ENCODE results near the gene RWDD1.

Gene RWDD1

DNA sequence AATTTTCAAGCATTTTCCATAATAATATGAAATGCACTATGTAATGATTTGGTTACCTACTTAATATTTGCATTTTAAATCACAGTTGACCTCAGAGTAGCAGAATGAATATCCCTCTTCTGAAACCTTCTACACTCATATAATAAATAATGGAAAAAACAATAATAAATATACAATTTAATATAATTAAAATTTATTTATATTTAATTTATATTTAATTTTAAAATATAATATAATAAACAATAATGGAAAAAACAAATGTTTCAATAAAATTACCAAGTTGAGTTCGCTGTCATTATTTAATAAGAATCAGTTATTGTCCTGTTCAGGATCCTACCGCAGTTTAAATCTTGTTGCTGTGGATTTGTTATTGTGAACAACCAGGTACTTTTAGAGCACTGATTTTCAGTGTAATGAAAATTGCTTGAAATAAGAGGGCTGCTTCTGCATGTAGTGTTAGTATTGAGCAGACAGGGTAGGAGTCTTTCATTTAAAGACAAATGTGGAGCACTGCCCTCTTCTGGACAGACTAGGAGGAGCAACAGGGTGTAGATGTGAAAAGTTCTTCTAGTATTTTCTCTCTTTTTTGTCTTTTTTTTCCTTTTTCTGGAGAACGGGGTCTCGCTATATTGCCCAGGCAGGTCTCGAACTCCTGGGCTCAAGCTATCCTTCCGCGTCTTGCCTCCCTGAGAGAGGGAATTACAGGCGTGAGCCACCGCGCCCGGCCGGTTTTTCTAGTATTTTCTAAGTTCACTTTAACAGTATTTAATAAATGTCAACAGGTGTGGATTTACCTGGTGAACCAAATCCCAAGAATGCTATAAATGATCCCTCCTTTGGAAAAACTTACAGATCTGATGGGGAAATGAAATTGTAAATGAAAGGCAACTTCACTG lies 39.4 kb upstream of the RWDD1 start:
- H4K20me1 ChIP-seq (ENCODE audit: insufficient read depth, low read length): no peaks in the 10 kb centered on the region
- H3K4me1 ChIP-seq (ENCODE audit: low read length): peaks cover 38% of the 10 kb centered on the region
- no peaks in the 10 kb centered on the region for H3K27me3 ChIP-seq (ENCODE audit: low read depth, low read length)
- no peak overlapping the region for H3K4me3 ChIP-seq (ENCODE audit: low read length)
- H3K36me3 ChIP-seq (replicated peaks; ENCODE audit: low read depth, low read length): no peaks in the 10 kb centered on the region
- H2AFZ ChIP-seq (ENCODE audit: low read depth, low read length): no peak overlapping the region
- peak overlapping the region; percentile 28 for H3K4me2 ChIP-seq (ENCODE audit: low read length)
- no peak overlapping the region for H3K9ac ChIP-seq (ENCODE audit: low read length)
- H3K79me2 ChIP-seq (ENCODE audit: low read length): no peaks in the 10 kb centered on the region
- no peaks in the 10 kb centered on the region for H3K9me3 ChIP-seq (ENCODE audit: insufficient read depth, low read length)
- no peak overlapping the region for H3K27ac ChIP-seq (ENCODE audit: low read length)
- TF ChIP-seq, protein P1, sequence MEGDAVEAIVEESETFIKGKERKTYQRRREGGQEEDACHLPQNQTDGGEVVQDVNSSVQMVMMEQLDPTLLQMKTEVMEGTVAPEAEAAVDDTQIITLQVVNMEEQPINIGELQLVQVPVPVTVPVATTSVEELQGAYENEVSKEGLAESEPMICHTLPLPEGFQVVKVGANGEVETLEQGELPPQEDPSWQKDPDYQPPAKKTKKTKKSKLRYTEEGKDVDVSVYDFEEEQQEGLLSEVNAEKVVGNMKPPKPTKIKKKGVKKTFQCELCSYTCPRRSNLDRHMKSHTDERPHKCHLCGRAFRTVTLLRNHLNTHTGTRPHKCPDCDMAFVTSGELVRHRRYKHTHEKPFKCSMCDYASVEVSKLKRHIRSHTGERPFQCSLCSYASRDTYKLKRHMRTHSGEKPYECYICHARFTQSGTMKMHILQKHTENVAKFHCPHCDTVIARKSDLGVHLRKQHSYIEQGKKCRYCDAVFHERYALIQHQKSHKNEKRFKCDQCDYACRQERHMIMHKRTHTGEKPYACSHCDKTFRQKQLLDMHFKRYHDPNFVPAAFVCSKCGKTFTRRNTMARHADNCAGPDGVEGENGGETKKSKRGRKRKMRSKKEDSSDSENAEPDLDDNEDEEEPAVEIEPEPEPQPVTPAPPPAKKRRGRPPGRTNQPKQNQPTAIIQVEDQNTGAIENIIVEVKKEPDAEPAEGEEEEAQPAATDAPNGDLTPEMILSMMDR (IDR thresholded peaks at IDR 0.05; ENCODE audit: low read depth, low read length): peak; percentile 62
- no peak for TF ChIP-seq EZH2phosphoT487 (IDR thresholded peaks at IDR 0.05; ENCODE audit: low read depth)

DNA sequence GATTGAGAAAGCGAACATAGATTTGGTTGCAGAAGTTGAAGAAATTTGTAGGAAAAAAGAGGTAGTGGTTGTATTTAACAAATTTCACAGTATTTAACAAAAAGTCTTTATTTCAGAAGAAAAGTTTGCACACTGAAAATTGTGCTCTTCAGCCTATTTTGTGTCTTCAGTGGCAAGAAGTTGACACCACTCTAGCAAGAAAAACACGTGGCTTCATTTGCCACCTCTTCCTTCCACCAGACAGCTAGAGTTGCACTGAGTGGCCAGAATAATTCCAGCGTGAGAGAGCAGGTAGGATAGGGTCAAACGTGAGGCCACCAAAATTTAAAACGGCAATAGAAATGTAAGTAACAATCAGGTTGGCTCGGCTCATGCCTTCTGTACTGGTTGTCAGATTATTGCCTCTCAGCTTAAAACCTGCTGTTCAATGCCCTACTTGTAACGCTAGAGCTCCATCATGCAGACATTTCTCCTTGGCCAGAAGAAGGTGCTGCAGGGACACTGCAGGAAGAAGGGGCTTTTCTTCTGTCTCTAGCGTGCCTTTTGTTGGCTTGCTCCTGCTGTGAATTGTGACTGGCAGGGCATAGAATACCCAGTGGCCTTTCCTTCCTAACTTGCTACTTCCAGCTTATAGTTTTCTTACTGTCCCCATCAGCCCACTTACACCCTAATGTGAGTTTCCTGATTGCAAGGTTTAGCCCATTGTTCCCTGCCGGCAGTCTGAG lies 37.9 kb upstream of the RWDD1 start:
- H3K27me3 ChIP-seq (ENCODE audit: low read depth, low read length): no peaks in the 10 kb centered on the region
- H4K20me1 ChIP-seq (ENCODE audit: insufficient read depth, low read length): no peaks in the 10 kb centered on the region
- H3K27ac ChIP-seq (ENCODE audit: low read length): no peak overlapping the region
- no peaks in the 10 kb centered on the region for H3K79me2 ChIP-seq (ENCODE audit: low read length)
- H3K9ac ChIP-seq (ENCODE audit: low read length): no peak overlapping the region
- H3K4me2 ChIP-seq (ENCODE audit: low read length): no peak overlapping the region
- no peak overlapping the region for H3K4me3 ChIP-seq (ENCODE audit: low read length)
- TF ChIP-seq EZH2phosphoT487 (IDR thresholded peaks at IDR 0.05; ENCODE audit: low read depth): no peak
- TF ChIP-seq, protein P1 (IDR thresholded peaks at IDR 0.05; ENCODE audit: low read depth, low read length): no peak
- no peaks in the 10 kb centered on the region for H3K36me3 ChIP-seq (replicated peaks; ENCODE audit: low read depth, low read length)
- no peaks in the 10 kb centered on the region for H3K9me3 ChIP-seq (ENCODE audit: insufficient read depth, low read length)
- H2AFZ ChIP-seq (ENCODE audit: low read depth, low read length): no peak overlapping the region
- H3K4me1 ChIP-seq (ENCODE audit: low read length): peaks cover 28% of the 10 kb centered on the region

DNA sequence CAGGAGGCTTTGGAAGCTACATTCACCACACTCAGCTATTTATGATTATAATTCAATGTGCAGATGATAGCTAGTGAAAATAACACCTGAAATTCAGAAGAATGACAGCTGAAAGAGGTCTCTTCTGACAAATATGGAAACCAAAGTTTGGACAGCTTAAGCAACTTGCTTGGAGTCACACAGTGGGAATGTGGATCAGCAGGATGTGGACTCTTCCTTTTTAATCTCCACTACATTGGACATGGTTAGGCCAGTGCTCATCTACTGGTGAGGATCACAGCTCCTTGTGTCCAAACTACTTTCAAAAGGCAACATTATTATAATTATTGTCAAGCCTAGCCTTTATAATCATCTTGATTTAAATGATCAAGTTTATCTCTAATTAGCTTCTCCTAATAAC lies 36.2 kb upstream of the RWDD1 start:
- Histone ChIP-seq H3K36me3 (replicated peaks; ENCODE audit: low read depth, low read length) (no peaks in the 10 kb centered on the region), H3K27me3 (ENCODE audit: low read depth, low read length) (no peaks in the 10 kb centered on the region), H3K79me2 (ENCODE audit: low read length) (no peaks in the 10 kb centered on the region), H3K4me3 (ENCODE audit: low read length) (no peak overlapping the region), H3K4me1 (ENCODE audit: low read length) (peaks cover 16% of the 10 kb centered on the region), H4K20me1 (ENCODE audit: insufficient read depth, low read length) (no peaks in the 10 kb centered on the region), H3K9me3 (ENCODE audit: insufficient read depth, low read length) (no peaks in the 10 kb centered on the region), H3K9ac (ENCODE audit: low read length) (no peak overlapping the region), H3K4me2 (ENCODE audit: low read length) (no peak overlapping the region), H2AFZ (ENCODE audit: low read depth, low read length) (no peak overlapping the region), H3K27ac (ENCODE audit: low read length) (no peak overlapping the region)
- no peak for TF ChIP-seq EZH2phosphoT487 (IDR thresholded peaks at IDR 0.05; ENCODE audit: low read depth)
- TF ChIP-seq, protein P1 (IDR thresholded peaks at IDR 0.05; ENCODE audit: low read depth, low read length): no peak

DNA sequence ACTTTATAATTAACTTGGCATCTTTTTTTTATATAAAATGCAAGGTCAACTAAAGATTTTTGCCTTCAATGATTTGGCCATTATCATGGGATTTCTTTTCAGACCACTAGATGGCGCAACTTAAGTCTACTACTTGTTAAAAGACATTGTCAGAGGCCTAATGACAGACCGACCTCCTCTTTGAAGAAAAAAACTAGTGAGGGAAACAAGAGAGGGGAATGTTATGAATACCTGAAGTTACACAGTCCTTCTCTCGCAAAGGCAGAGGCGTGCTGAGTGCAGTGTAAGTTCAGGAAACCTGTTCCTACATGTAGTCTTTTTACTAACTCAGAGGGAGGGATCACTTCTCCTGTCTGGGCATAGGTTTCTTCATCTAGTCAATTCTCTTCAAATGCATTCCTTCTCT lies 35.1 kb upstream of the RWDD1 start:
- H3K27me3 ChIP-seq (ENCODE audit: low read depth, low read length): peaks cover 6% of the 10 kb centered on the region; the same call in 1 of the 2 replicates
- H3K4me3 ChIP-seq (ENCODE audit: low read length): no peak overlapping the region
- H3K79me2 ChIP-seq (ENCODE audit: low read length): no peaks in the 10 kb centered on the region
- H3K36me3 ChIP-seq (replicated peaks; ENCODE audit: low read depth, low read length): no peaks in the 10 kb centered on the region
- H2AFZ ChIP-seq (ENCODE audit: low read depth, low read length): peak overlapping the region; percentile 87
- H3K4me1 ChIP-seq (ENCODE audit: low read length): peaks cover 10% of the 10 kb centered on the region
- no peak overlapping the region for H3K27ac ChIP-seq (ENCODE audit: low read length)
- TF ChIP-seq, protein P1 (IDR thresholded peaks at IDR 0.05; ENCODE audit: low read depth, low read length): peak; percentile 65
- TF ChIP-seq EZH2phosphoT487 (IDR thresholded peaks at IDR 0.05; ENCODE audit: low read depth): no peak
- no peak overlapping the region for H3K4me2 ChIP-seq (ENCODE audit: low read length)
- no peaks in the 10 kb centered on the region for H4K20me1 ChIP-seq (ENCODE audit: insufficient read depth, low read length)
- H3K9ac ChIP-seq (ENCODE audit: low read length): no peak overlapping the region
- H3K9me3 ChIP-seq (ENCODE audit: insufficient read depth, low read length): no peaks in the 10 kb centered on the region
